Motor neuron (in vitro differentiated cells): ENCODE results near the gene CFHR4. TPM values are rescaled to one million over a fixed set of nuclear protein-coding genes. Genes with fewer than 3 reads are reported as not detected.
A peak's percentile ranks its signal among the peaks of the same experiment; 100 is the strongest.
"Not testable (repeated sequence)": the region's sequence is repeated elsewhere in the genome, so short reads cannot be mapped to it uniquely, and the experiment has no call there.

Experiments used
- ATAC-seq, 8 experiments: fragments of 200-7000 bp; cut with Tn5 transposase; replicated peaks in 6 of 8; 2 replicates each; pipeline ENCODE4 v1.8.0; 2021; ENCODE audit warnings: mild to moderate bottlenecking in 8 of 8, moderate library complexity in 8 of 8
- H3K27ac ChIP-seq, 2 donors: fragments of 250-450 bp; sonication (Bioruptor Pico); 2 replicates each; pipeline ENCODE4 v1.9.0; 2021; ENCODE audit warnings: antibody characterized with exemption in 2 of 2, mild to moderate bottlenecking in 2 of 2, moderate library complexity in 1 of 2
- H3K4me1 ChIP-seq, 2 donors: fragments of 250-450 bp; sonication (Bioruptor Pico); replicated peaks in 1 of 2; 2 replicates each; pipeline ENCODE4 v1.6.1; 2021; ENCODE audit warnings: antibody characterized with exemption in 2 of 2, mild to moderate bottlenecking in 2 of 2, moderate library complexity in 1 of 2
- H3K4me3 ChIP-seq, 5 donors: fragments of 250-450 bp; sonication (Bioruptor Pico); 2 replicates each; pipeline ENCODE4 v1.9.0; 2021; ENCODE audit warnings: antibody characterized with exemption in 5 of 5, mild to moderate bottlenecking in 5 of 5, moderate library complexity in 4 of 5
- WGBS, 10 experiments: fragments of 450-650 bp; shearing (Covaris generic); methylation state at CpG; one replicate each; pipeline ENCODE4 v1.0.0; 2022; 5-methylcytosine and 5-hydroxymethylcytosine counted together
- in situ Hi-C, 9 experiments: fragments of 400-800 bp; cut with MboI; loops; one replicate each; pipeline ENCODE4 v1.15.0; 2021; ENCODE audit warnings: low sequenced_read_pairs in 9 of 9, low pct_unique_long_range_greater_than_20kb in 2 of 9; ENCODE audit not compliant: unreplicated experiment in 9 of 9
- total RNA-seq, 8 experiments: library from RNA; unstranded; fragments of 300-600 nt; gene quantifications; 2 replicates each; pipeline versions ENCODE4 v1.2.3 to v1.2.4, GENCODE V29; 2022

Gene CFHR4
- under 1 TPM in 4 of 8 experiments, not detected in 4; 0.11 to 0.76 (median 0.45) TPM for total RNA-seq

DNA sequence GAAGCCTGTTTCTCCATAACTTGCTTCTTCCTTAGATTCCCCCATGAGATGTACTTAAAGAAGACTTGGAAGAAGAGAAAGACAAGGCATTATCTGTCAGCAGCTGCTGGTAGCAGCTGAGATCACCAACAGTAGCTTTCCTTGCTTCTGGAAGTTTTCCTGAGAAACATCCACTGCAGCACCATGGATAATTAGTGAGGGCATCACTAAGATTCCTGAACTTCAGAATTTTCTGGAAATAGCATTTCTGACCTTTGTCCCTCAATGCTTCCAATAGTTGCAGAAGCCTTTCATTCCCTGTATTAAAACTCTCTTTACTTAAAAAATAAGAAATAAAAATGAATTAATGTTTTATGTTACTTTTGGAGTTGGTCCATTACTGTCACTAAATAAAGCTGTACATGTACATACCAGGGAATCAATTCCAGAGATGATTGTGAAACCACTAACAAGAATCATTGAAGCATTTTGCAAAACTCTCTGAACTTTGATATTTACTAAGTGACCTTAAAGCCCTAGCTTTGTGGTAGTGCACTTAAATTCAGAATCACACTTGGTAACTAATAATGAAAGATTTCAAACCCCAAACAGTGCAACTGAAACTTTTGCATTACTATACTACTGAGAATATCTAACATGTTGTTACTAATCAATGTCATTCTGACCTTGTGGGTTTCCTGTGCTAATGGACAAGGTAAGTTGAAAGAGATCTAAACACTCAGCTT, at the start of gene CFHR4:
CFHR4 (plus strand) TSS at position 538 of the 725 bp plus-strand sequence; CDS start at position 637, 99 bp downstream.
- Histone ChIP-seq H3K4me1 (no peaks in the 10 kb centered on the region), H3K27ac (no peak within 1 kb of the TSS), H3K4me3 (no peak within 1 kb of the TSS)
- in situ Hi-C loops, result no loop called here
- ATAC-seq, result no peak

DNA sequence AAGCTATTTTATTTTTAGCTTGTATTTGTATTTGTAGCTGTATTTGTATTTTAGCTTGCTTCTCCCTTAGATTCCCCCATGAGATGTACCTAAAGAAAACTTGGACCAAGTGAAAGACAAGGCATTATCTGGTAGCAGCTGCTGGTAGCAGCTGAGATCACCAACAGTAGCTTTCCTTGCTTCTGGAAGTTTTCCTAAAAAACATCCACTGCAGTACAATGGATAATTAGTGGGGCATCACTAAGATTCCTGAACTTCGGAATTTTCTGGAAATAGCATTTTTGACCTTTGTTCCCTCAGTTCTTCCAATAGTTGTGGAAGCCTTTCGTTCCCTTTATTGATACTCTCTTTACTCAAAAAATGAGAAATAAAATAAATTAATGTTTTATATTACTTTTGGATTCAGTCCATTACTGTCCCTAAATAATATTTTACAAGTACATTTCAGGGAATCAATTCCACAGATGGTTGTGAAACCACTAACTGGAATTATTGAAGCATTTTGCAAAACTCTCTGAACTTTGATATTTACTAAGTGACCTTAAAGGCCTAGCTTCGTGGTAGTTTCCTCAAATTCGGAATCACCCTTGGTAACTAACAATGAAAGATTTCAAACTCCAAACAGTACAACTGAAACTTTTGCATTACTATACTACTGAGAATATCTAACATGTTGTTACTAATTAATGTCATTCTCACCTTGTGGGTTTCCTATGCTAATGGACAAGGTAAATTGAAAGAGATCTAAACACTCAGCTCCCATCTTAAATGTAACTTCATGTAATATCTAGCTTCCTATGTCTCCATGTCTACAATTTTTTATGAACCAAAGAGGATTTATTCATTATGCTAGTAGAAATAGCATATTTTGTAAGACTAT, 38.0 kb upstream of the CFHR4 start:
- 50 to 83% methylated on average over 1 of the region's 4 CpGs; no CpG with 5 or more reads in 8 of the 10 experiments for WGBS, 10 experiments
- H3K4me3 ChIP-seq, in situ Hi-C loops, ATAC-seq, H3K27ac ChIP-seq, H3K4me1 ChIP-seq: not testable (repeated sequence)

DNA sequence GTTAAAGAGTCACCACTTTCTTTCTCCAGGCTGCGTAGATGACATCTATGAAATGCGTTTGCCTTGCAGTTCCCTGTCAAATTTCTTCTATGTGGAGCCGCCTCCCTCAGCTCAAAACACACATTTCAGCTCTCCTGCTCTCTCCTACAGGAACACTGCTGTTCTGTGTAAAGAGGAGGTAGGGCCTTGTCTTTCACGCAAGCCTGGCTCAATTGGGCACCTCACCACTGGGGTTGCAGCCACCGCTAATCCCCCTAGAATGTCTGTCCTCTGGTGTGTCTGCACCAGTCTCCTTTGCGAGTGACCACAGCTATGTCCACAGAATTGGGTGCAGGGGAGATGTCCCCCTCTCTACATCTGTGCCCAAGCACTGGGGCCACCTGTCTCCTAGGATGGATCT, 31.8 kb upstream of the CFHR4 start:
- Histone ChIP-seq H3K4me1 (no peaks in the 10 kb centered on the region), H3K4me3 (no peak overlapping the region), H3K27ac (no peak overlapping the region)
- WGBS, 10 experiments, result 0 to 97% (median 80%) methylated on average over 1 to 6 of the region's 6 CpGs; no CpG with 5 or more reads in 1 of the 10 experiments
- in situ Hi-C loops, result no loop called here
- no peak for ATAC-seq

DNA sequence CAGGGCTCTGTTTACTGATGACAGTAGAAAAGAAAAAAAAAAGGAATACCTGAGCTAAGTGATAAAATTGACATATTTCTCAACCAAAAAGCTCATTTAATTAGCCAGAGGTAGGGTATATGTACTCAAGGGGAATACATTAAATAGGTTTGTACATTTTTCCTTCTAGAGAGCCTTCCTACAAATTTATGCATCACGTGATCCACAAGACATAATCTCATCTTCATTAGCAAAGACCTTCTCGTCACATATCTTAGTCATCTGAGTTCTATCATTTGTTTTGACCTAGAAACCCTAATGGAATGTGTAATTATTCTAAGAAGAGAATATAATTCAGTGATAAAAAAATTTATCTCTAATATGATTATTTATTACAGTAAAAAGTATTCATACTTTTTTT, 30.7 kb upstream of the CFHR4 start:
- Histone ChIP-seq H3K27ac (no peak overlapping the region), H3K4me3 (no peak overlapping the region), H3K4me1 (no peaks in the 10 kb centered on the region)
- WGBS, 10 experiments, result 22 to 100% (median 84%) methylated on average over 1 to 2 of the region's 2 CpGs
- ATAC-seq, result no peak
- in situ Hi-C loops, result no loop called here

DNA sequence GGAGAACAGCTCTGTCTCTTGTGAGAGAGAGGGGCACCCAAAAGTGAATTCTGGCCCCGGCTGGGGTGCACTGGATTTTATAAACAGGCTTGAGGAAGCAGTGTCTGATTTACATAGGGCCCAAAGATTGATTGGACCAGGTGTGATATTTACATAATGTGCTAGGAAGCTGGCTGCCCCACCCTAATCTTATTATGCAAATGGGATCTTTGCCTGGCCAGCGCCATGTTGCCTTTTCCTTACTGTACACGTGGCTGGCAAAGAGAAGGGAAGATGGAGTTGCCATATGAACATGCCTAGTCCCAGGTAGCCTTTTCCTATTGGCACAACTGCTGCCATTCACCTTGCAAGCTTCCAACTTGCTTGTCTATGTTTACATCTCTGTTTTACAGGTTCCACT, 29.0 kb upstream of the CFHR4 start:
- Histone ChIP-seq H3K27ac (no peak overlapping the region), H3K4me3 (no peak overlapping the region), H3K4me1 (no peaks in the 10 kb centered on the region)
- in situ Hi-C loops, result no loop called here
- ATAC-seq, result no peak
- 20 to 94% (median 86%) methylated on average over 1 to 3 of the region's 3 CpGs; no CpG with 5 or more reads in 4 of the 10 experiments for WGBS, 10 experiments

DNA sequence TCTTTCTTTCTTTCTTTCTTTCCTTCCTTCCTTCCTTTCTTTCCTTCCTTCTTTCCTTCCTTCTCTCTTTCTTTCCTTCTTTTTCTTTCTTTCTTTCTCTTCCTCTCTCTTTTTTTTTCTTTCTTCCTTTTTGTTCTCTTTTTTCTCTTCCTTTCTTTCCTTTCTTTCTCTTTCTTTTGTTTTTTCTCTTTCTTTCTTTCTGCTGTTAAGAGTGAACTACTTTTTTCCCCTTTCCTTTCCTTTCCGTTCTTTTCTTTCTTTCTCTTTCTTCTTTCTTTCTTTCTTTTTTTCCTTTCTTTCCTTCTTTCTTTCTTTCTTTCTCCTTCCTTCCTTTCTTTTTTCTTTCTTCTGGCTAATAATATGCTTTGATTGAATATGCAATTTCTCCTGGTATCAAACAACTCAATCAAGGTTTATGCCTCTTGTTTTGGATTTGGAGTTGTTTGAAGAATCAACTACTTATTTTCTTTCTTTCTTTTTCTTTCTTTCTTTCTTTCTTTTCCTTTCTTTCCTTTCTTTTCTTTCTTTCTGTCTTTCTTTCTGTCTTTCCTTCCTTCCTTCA, 27.4 kb upstream of the CFHR4 start:
- no peaks in the 10 kb centered on the region for H3K4me1 ChIP-seq
- no peak overlapping the region for H3K4me3 ChIP-seq
- WGBS, 10 experiments, result 2 to 100% (median 81%) methylated on average over 1 of the region's 1 CpG
- H3K27ac ChIP-seq, result no peak overlapping the region
- in situ Hi-C loops, result no loop called here
- no peak for ATAC-seq

DNA sequence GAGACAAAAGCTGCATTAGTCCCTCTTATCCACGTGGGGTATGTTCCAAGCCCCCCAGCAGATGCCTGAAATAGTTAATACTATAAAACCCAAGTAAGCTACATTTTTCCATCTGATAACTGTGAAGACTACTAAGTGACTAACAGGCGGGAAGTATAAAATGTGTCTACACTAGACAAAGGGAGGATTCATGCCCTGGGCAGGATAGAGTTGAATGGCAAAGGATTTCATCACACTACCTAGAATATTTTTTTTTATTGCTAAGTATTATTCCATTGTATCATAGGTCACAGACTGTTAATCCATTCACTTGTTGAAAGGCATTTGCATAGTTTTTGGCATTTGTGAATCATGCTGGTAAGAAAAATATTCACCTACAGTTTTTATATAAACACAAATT, 26.4 kb upstream of the CFHR4 start:
- WGBS, 10 experiments, result 0 to 86% (median 44%) methylated on average over 1 to 2 of the region's 2 CpGs; no CpG with 5 or more reads in 1 of the 10 experiments
- no peak for ATAC-seq
- H3K4me3 ChIP-seq, result no peak overlapping the region
- no peaks in the 10 kb centered on the region for H3K4me1 ChIP-seq
- in situ Hi-C loops, result no loop called here
- no peak overlapping the region for H3K27ac ChIP-seq

DNA sequence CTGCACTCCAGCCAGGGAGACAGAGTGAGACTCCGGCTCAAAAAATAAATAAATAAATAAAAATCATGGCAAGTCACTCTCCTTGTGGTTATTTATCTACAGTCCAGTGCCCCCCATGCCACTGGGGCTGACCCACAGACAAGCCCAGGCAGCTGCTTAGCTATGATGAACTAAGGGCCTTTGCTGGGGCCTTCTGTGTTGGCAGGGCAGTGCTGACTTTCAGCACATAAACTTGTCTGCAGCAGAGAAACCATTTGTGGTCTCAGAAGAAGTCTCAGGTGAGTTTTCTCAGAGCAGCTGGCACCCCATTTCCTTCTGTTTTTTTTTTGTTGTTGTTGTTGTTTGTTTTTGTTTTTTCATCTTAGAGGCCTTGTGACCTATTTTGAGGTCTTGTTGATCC, 20.9 kb upstream of the CFHR4 start:
- Histone ChIP-seq H3K4me3 (no peak overlapping the region), H3K4me1 (no peaks in the 10 kb centered on the region), H3K27ac (no peak overlapping the region)
- no peak for ATAC-seq
- in situ Hi-C loops, result no loop called here
- 0 to 100% (median 94%) methylated on average over 1 of the region's 1 CpG; no CpG with 5 or more reads in 6 of the 10 experiments for WGBS, 10 experiments

DNA sequence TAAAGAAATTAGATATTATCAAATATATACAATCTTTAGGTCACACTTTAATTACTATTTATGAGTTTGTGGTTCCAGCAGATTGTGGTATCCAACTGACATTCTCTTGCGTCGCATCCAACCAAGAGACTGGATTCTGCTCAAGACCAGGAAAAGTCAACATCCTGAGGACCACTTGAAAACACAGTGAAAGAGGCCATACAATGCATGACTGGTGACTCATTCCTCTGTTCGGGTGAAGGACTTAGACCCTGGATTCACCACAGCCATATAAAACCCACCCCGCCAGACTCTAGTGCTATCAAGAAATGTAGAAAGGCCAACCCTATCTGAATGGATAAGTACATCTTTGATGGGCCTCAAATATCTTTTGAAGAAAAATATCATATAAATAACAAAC, 14.5 kb upstream of the CFHR4 start:
- Histone ChIP-seq H3K27ac (no peak overlapping the region), H3K4me3 (no peak overlapping the region), H3K4me1 (no peaks in the 10 kb centered on the region)
- no peak for ATAC-seq
- WGBS, 10 experiments, result 33 to 100% (median 91%) methylated on average over 1 to 4 of the region's 4 CpGs; no CpG with 5 or more reads in 1 of the 10 experiments
- in situ Hi-C loops, result no loop called here

DNA sequence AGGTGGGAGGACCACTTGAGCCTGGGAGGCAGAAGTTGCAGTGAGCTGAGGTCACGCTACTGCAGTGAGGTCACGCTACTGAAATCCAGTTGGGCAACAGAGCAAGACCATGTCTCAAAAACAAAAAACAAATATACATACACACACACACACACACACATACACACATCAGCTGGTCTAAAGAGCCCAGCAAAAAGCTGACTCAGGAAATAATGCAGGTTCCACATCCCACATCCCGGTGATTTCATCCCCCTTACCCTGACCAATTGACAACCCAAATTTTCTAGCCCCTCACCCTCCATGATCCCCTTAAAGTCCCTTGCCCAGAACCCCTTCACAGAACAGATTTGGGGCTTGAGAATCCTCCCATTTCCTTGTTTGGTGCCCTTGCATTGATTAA, 11.9 kb upstream of the CFHR4 start:
- WGBS, 10 experiments, result 88 to 100% (median 100%) methylated on average over 1 to 3 of the region's 3 CpGs; no CpG with 5 or more reads in 5 of the 10 experiments

DNA sequence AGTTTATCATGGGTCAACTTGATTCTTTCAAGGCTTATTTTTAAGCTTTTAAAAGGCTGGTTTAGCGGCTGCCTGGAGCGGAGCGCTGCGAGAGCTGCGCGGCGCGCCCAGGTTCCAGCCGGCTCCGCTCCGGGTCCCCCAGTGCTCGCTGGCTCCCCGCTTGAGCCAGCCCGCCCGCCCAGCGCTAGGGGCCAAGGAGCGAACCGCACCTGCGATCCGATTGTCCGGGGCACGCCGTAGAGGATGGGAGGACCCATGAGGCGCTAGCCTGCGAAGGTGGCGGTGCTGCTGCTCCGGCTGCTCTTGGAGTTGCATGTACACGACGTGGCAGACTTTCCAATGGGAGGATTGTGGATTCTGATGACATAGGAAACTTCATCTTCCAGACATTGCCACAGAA, 9.9 kb upstream of the CFHR4 start:
- Histone ChIP-seq H3K4me3 (peak overlapping the region; percentile 1 to 48 (median 36)), H3K4me1 (no peaks in the 10 kb centered on the region), H3K27ac (no peak overlapping the region)
- peak in 7 of 8 experiments; percentile 56 to 86 (median 62) for ATAC-seq
- WGBS, 10 experiments, result 0 to 57% (median 5%) methylated on average over 1 to 28 of the region's 29 CpGs; no CpG with 5 or more reads in 4 of the 10 experiments
- in situ Hi-C loops, result no loop called here

More for the DNA sequence above, 11.9 kb upstream of the CFHR4 start:
- in situ Hi-C loops, result no loop called here
- no peak for ATAC-seq
- Histone ChIP-seq H3K27ac (no peak overlapping the region), H3K4me3 (no peak overlapping the region), H3K4me1 (no peaks in the 10 kb centered on the region)

DNA sequence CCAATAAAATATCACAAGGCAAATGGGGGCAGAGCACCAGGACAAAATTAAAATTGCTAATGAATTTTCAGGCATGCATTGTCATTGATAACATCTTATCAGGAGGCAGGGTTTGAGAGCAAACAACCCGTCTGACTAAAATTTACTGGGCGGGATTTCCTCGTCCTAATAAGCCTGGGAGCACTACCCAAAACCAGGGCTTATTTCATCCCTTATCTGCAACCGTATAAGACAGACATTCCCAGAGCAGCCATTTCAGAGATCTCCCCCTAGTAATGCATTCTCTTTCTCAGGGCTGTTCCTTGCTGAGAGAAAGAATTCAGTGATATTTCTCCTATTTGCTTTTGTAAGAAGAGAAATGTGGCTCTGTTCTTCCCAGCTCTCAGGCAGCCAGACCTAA, 1.3 kb upstream of the CFHR4 start:
- WGBS, 10 experiments, result 7 to 94% (median 80%) methylated on average over 2 to 4 of the region's 4 CpGs; no CpG with 5 or more reads in 3 of the 10 experiments
- in situ Hi-C loops, ATAC-seq, H3K27ac ChIP-seq, H3K4me1 ChIP-seq, H3K4me3 ChIP-seq: not testable (repeated sequence)

DNA sequence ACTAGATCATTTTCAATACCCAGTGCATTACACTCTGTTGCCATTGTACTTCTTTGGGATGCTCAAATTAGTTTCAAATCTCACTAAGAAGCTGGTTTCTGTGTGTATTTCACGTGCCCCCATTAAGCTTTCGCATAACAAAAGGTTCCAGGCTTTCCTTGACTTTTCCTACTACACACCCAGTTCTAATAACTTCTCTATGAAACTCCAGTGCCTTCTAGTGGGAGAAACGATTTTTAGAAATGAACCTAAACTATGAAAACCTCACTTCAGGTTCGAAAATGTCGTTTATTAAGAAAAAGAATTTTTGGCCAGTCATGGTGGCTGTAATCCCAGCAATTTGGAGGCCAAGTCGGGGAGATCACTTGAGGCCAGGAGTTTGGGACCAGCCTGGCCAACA, 2.8 kb downstream of the CFHR4 start:
- Histone ChIP-seq H3K27ac (no peak overlapping the region), H3K4me3 (no peak overlapping the region), H3K4me1 (no peaks in the 10 kb centered on the region)
- in situ Hi-C loops, result no loop called here
- ATAC-seq, result no peak
- WGBS, 10 experiments, result 10 to 84% (median 62%) methylated on average over 2 to 6 of the region's 6 CpGs
